HepG2 (cell line): ENCODE results near the gene BAG5. TPM values are rescaled to one million over a fixed set of nuclear protein-coding genes. Genes with fewer than 3 reads are reported as not detected.

Source experiments
- CREB1 ChIP-seq, 2 experiments: fragments of 450-650 bp in 1 of 2; IDR thresholded peaks; 2 replicates each; pipeline ENCODE4 v1.6.1; 2016 to 2017; ENCODE audit warnings: control low read depth in 1 of 2, mild to moderate bottlenecking in 1 of 2, missing compliant biosample characterization in 1 of 2, missing genetic modification characterization in 1 of 2
- DNMT3B ChIP-seq: conservative IDR thresholded peaks from 2 replicates; pipeline ENCODE4 v1.6.1; 2016; ENCODE audit warnings: missing biosample characterization, control low read depth
- KDM1A ChIP-seq: IDR thresholded peaks from 2 replicates; pipeline ENCODE4 v1.6.1; 2016; ENCODE audit warnings: missing compliant biosample characterization
- RARA ChIP-seq: IDR thresholded peaks from 2 replicates; pipeline ENCODE4 v1.6.1; 2016; ENCODE audit warnings: missing genetic modification reagents, missing compliant biosample characterization
- RELA ChIP-seq: sonication (generic); formaldehyde crosslinking; IDR thresholded peaks from 2 replicates; pipeline ENCODE4 v1.4.0; 2020; ENCODE audit warnings: missing genetic modification reagents
- ZBTB39 ChIP-seq: sonication (generic); formaldehyde crosslinking; IDR thresholded peaks from 2 replicates; pipeline ENCODE4 v1.5.0; 2020; ENCODE audit warnings: missing genetic modification reagents
- ZBTB42 ChIP-seq: sonication (generic); formaldehyde crosslinking; IDR thresholded peaks from 2 replicates; pipeline ENCODE4 v1.5.0; 2020; ENCODE audit warnings: mild to moderate bottlenecking, missing genetic modification reagents
- ZNF407 ChIP-seq: sonication (generic); formaldehyde crosslinking; IDR thresholded peaks from one replicate; pipeline ENCODE4 v1.5.1; 2020; ENCODE audit warnings: mild to moderate bottlenecking, missing genetic modification reagents; ENCODE audit errors: not compliant biosample characterization
- ZNF468 ChIP-seq: sonication (generic); formaldehyde crosslinking; IDR thresholded peaks from 2 replicates; pipeline ENCODE4 v1.8.0; 2022; ENCODE audit warnings: mild to moderate bottlenecking, moderate library complexity, missing genetic modification reagents
- ZNF772 ChIP-seq: sonication (generic); formaldehyde crosslinking; IDR thresholded peaks from 2 replicates; pipeline ENCODE4 v1.5.0; 2020; ENCODE audit warnings: mild to moderate bottlenecking, missing genetic modification reagents
- ZSCAN30 ChIP-seq: sonication (generic); formaldehyde crosslinking; IDR thresholded peaks from 2 replicates; pipeline ENCODE4 v1.5.0; 2020; ENCODE audit warnings: mild to moderate bottlenecking, missing genetic modification reagents
- polyA plus RNA-seq, 8 experiments: library from polyadenylated mRNA; depleted of rRNA in 3 of 8; stranded (reverse) in 7 of 8; unstranded in 1 of 8; fragments of >200 nt; fragmentation: Illumina TruSeq in 4 of 8; extraction: Trizol in 4 of 8; gene quantifications; 2 replicates each; pipeline versions ENCODE4 v1.2.1 to v1.2.3, GENCODE V29; 2011 to 2016; ENCODE audit warnings: low read depth in 4 of 8, missing spikeins in 1 of 8, mixed read lengths in 1 of 8; ENCODE audit not compliant: insufficient read depth in 1 of 8
- total RNA-seq, 5 experiments: library from RNA; depleted of rRNA; stranded (reverse); fragments of >200 nt; fragmentation: Illumina TruSeq; extraction: Trizol; gene quantifications; 2 replicates each; pipeline ENCODE4 v1.2.3, GENCODE V29; 2016; ENCODE audit warnings: low read depth in 1 of 5
- TF ChIP-seq, protein P1 (sequence below): sonication (generic); formaldehyde crosslinking; conservative IDR thresholded peaks from 2 replicates; pipeline ENCODE4 v1.5.0; 2020; ENCODE audit warnings: missing genetic modification reagents
- TF ChIP-seq, protein P2 (sequence below): sonication (generic); formaldehyde crosslinking; IDR thresholded peaks from 2 replicates; pipeline ENCODE4 v1.4.0; 2020; ENCODE audit warnings: mild to moderate bottlenecking, low read depth, missing genetic modification reagents
- TF ChIP-seq, protein P3 (sequence below): sonication (generic); formaldehyde crosslinking; IDR thresholded peaks from 2 replicates; pipeline ENCODE4 v1.8.0; 2022; ENCODE audit warnings: low read depth, missing genetic modification reagents

Gene BAG5
- total and polyA plus RNA-seq, 2 of the 13 experiments (the other 11 are each of a cell fraction or from before 2014, with no cell fraction given), result 3.5 to 21.0 TPM

GRCh38 chr14:103562429-103563225 is at the start of gene BAG5, which contains the start of gene COA8 (continued):
- TF ChIP-seq KDM1A, result no peak
- no peak for TF ChIP-seq DNMT3B
- TF ChIP-seq, protein P1, sequence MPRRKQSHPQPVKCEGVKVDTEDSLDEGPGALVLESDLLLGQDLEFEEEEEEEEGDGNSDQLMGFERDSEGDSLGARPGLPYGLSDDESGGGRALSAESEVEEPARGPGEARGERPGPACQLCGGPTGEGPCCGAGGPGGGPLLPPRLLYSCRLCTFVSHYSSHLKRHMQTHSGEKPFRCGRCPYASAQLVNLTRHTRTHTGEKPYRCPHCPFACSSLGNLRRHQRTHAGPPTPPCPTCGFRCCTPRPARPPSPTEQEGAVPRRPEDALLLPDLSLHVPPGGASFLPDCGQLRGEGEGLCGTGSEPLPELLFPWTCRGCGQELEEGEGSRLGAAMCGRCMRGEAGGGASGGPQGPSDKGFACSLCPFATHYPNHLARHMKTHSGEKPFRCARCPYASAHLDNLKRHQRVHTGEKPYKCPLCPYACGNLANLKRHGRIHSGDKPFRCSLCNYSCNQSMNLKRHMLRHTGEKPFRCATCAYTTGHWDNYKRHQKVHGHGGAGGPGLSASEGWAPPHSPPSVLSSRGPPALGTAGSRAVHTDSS (CRISPR knock-in tag), result no peak
- peak; percentile 67; the same call in 1 of the 2 replicates for TF ChIP-seq ZNF772 (CRISPR knock-in tag)
- TF ChIP-seq ZBTB42 (CRISPR knock-in tag), result 0 out of 2 replicates have a peak, but pooled peaks have one; percentile 21
- TF ChIP-seq ZNF468, result no peak
- peak; percentile 53; the same call in 1 of the 2 replicates for TF ChIP-seq CREB1 (IDR thresholded peaks at IDR 0.05)
- TF ChIP-seq CREB1 (CRISPR knock-in tag; IDR thresholded peaks at IDR 0.05), result no peak
- TF ChIP-seq ZNF407 (CRISPR knock-in tag), result peak; percentile 37
- TF ChIP-seq, protein P2, sequence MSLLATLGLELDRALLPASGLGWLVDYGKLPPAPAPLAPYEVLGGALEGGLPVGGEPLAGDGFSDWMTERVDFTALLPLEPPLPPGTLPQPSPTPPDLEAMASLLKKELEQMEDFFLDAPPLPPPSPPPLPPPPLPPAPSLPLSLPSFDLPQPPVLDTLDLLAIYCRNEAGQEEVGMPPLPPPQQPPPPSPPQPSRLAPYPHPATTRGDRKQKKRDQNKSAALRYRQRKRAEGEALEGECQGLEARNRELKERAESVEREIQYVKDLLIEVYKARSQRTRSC, result no peak
- TF ChIP-seq ZSCAN30 (CRISPR knock-in tag), result no peak
- TF ChIP-seq, protein P3, sequence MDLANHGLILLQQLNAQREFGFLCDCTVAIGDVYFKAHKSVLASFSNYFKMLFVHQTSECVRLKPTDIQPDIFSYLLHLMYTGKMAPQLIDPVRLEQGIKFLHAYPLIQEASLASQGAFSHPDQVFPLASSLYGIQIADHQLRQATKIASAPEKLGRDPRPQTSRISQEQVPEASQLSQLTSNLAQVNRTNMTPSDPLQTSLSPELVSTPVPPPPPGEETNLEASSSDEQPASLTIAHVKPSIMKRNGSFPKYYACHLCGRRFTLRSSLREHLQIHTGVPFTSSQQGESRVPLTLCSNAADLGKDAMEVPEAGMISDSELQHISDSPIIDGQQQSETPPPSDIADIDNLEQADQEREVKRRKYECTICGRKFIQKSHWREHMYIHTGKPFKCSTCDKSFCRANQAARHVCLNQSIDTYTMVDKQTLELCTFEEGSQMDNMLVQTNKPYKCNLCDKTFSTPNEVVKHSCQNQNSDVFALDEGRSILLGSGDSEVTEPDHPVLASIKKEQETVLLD (CRISPR knock-in tag), result peak; percentile 65; the same call in 1 of the 2 replicates
- TF ChIP-seq RELA (CRISPR knock-in tag), result no peak
- TF ChIP-seq RARA (CRISPR knock-in tag), result peak; percentile 39; the same call in 1 of the 2 replicates
- no peak; the same call in 1 of the 2 replicates for TF ChIP-seq ZBTB39
